Astrocyte (in vitro differentiated cells and primary cell): ENCODE measurements around the gene KL.

Source experiments
- EZH2 ChIP-seq: IDR thresholded peaks from 2 replicates; pipeline ENCODE4 v1.6.1; 2012; ENCODE audit warnings: mild to moderate bottlenecking, low read length, inconsistent platforms; ENCODE audit not compliant: insufficient read depth
- TF ChIP-seq, protein P1 (sequence below): IDR thresholded peaks from 2 replicates; pipeline ENCODE4 v1.5.1; 2011; ENCODE audit warnings: low read depth, mild to moderate bottlenecking, inconsistent platforms, low read length, moderate library complexity; ENCODE audit not compliant: insufficient read depth

DNA sequence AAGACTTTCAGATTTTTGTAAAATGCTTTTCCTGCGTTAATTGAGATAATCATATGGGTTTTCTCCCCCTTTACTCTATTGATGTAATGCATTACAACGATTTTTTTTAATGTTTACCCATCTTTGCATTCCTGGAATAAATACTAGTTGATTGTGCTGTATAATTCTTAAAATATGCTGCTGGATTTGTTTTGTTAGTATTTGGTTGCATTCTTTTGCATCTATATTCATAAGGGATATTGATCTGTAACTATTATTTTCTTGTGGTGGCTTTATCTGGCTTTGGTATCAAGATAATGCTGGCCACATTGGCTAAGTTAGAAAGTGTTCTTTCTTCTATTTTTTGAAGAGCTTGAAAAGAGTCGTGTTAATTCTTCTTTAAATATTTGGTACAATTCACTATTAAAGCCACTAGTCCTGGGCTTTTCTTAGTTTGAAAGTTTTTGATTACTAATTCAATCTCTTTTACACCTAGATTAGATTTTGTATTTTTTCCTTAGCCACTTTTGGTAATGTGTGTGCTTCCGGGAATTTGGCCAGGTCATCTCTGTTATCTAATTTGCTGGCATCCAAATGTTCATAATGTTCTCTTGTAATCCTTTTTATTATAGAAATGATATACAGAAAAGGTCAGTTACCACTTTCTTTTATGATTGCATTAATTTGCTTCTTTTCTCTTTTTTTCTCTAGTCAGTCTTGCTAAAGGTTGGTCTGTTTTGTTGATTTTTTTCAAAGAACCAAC, 29.8 kb downstream of the KL start:
- TF ChIP-seq, protein P1, sequence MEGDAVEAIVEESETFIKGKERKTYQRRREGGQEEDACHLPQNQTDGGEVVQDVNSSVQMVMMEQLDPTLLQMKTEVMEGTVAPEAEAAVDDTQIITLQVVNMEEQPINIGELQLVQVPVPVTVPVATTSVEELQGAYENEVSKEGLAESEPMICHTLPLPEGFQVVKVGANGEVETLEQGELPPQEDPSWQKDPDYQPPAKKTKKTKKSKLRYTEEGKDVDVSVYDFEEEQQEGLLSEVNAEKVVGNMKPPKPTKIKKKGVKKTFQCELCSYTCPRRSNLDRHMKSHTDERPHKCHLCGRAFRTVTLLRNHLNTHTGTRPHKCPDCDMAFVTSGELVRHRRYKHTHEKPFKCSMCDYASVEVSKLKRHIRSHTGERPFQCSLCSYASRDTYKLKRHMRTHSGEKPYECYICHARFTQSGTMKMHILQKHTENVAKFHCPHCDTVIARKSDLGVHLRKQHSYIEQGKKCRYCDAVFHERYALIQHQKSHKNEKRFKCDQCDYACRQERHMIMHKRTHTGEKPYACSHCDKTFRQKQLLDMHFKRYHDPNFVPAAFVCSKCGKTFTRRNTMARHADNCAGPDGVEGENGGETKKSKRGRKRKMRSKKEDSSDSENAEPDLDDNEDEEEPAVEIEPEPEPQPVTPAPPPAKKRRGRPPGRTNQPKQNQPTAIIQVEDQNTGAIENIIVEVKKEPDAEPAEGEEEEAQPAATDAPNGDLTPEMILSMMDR, result no peak
- TF ChIP-seq EZH2, result no peak
